ENCODE results near the gene VCL.
"Not testable (repeated sequence)": the region's sequence is repeated elsewhere in the genome, so short reads cannot be mapped to it uniquely, and the experiment has no call there.

GRCh38 chr10:74061978-74062377 lies 64.1 kb downstream of the VCL start:
- TF ChIP-seq CTCF (conservative IDR thresholded peaks at IDR 0.05 in 1 of 2, IDR thresholded peaks at IDR 0.05 in 1 of 2; ENCODE audit: low read depth in 1 of 2, low read length in 2 of 2); EZH2 (IDR thresholded peaks at IDR 0.05; ENCODE audit: low read length, missing control alignments): not testable (repeated sequence)
